Frontal cortex (tissue), 4 donors: ENCODE data around the gene CLASP1. TPM values are rescaled to one million over a fixed set of nuclear protein-coding genes. Genes with fewer than 3 reads are reported as not detected.
"Not testable (repeated sequence)": the region's sequence is repeated elsewhere in the genome, so short reads cannot be mapped to it uniquely, and the experiment has no call there.

Source experiments
- DNase-seq, 2 donors: peaks; one replicate each; pipeline ENCODE4 v3.0.0; 2012; ENCODE audit warnings: low spot score in 2 of 2
- FAIRE-seq: peaks from 2 replicates; lab custom pipeline; 2012; peaks lifted over from hg19 to GRCh38; lab: Jason Lieb, UNC
- total RNA-seq: library from RNA; depleted of rRNA; stranded (reverse); fragments of >200 nt; gene quantifications from one replicate; pipeline ENCODE4 v1.2.3, GENCODE V29; 2014
- donor health status: control.
- donor health status: control.
- donor health status: control.

CLASP1 gene
- total RNA-seq, 1 donor from 2014 or later, result 129 TPM

DNA sequence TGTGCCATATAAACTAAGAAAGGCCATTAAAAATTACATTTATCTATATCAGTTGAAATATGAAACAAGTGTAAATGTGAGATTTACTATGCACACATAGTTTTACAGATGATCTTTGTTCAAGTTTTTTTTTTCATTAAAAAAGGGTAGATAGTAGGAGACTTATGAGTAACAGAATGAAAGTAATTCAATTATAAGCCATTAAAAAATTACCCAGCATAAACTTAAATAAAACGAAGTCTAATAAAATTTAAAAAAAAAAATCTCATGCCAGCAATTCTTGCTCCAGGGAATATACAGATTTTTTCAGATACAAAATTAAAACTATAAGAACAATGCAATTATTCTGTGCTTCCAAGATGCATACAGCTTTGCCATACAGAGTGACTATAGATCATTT is 236.9 kb downstream of the CLASP1 start:
- DNase-seq (no peak), FAIRE-seq (no peak)

DNA sequence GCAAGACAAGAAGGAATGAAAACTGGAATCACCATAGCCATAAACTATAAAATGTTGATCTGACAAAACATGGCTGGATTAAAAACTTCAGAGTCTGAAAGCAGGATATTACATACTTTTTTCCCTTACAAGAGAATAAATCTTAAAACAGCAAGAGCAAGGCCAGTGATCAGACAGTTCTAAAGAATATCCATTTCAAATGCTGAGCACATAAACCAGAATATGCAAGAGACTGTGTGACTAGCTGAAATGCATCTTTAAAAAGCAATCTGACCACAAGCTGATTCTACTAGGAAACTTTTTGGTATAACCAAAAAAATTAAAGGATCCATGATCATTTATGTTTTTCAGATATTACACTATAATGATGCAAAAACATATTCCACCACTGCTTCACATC is 239.3 kb downstream of the CLASP1 start:
- no peak for FAIRE-seq
- no peak for DNase-seq

DNA sequence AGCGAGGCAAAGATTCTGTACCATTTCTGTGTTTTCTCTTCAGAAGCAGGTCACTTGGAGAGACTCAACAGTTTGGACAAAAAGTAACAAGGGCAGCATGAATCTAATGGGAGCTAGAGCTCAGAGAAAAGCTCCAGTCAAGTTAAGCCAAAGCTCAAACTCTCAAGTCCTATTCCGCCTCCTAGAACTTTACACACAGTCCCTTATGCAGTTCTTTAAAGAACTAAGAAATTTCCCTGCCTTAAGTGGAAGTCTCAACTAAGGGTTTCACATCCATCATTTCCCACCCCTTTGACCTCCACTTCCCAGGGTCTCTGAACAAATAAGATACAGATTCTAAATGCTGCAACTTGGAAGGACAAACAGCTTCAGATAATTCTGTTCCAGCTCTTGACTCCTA is 239.9 kb downstream of the CLASP1 start:
- no peak for FAIRE-seq
- no peak for DNase-seq

DNA sequence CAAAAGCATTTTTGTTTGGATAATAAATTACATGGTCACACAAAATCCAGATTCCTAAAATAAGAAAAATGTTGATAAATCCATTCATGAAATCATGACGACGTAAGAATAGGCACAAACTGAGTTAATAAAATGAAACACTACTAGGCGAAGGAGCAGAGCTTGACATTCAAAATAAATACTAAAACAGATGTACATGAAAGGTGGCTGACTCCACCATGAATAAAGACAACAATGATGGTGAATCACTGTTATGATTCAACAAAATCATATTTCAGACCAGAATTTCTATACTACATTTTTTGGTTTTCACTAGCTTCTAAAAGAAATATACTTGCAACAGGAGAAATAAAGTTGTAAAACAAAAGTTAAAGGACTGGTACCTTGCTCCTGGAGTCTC is 240.6 kb downstream of the CLASP1 start:
- FAIRE-seq, result no peak

DNA sequence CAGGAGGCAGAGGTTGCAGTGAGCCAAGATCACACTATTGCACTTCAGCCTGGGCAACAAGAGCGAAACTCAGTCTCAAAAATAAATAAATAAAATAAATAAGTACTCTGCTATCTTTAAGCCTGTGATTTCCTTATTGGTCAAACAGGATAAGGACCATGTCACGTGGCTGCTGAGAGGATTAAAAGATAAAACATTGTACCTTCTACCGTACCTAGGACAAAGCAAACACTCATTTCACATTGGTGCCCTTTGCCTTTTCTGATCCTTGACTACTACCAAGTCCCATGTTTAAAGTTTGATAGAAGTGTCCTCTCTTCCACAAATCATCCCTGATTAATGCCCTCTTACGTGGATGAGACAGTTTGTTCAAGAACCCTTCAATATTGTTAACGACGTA is 244.0 kb downstream of the CLASP1 start:
- DNase-seq, result no peak
- FAIRE-seq, result no peak

More for the DNA sequence above, 240.6 kb downstream of the CLASP1 start:
- DNase-seq, result no peak

DNA sequence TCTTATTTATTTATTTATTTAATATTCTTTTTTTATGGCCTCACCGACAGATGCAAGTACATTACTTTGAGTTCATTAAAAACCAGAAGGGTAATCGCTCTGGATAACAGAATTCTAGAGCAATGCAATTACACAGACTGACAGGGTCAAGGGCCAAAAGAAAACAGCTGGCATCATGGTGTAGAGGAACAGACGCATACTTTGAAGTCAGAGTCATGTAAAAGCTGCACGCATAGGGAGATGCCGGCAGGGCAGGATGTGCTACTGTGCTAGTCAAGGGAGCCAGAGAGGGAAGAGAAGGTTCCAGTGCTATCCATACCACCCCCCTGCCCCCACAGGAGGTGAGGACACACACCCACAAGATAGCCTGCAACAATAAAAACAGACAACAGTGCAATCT is 249.1 kb downstream of the CLASP1 start:
- FAIRE-seq (no peak), DNase-seq (no peak)

DNA sequence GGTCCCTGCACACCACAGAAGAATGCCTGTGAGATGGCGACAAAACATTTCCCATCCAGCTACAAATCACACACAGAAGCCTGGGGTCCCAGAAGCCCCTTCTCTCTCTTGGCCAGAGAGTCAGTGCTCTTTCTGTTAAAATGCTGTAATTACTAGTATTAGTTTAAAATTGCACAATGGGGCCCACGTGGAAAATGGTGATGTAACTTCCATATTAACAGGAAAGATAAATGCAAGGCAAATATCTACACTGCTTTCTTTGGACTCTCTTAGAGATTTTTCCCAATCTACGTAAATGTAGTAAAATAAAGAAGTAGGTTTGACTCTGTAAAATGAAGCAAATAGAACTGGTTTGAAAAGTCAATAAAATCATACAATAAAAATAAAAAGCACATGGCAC is 250.4 kb downstream of the CLASP1 start:
- DNase-seq, result no peak
- FAIRE-seq, result no peak

DNA sequence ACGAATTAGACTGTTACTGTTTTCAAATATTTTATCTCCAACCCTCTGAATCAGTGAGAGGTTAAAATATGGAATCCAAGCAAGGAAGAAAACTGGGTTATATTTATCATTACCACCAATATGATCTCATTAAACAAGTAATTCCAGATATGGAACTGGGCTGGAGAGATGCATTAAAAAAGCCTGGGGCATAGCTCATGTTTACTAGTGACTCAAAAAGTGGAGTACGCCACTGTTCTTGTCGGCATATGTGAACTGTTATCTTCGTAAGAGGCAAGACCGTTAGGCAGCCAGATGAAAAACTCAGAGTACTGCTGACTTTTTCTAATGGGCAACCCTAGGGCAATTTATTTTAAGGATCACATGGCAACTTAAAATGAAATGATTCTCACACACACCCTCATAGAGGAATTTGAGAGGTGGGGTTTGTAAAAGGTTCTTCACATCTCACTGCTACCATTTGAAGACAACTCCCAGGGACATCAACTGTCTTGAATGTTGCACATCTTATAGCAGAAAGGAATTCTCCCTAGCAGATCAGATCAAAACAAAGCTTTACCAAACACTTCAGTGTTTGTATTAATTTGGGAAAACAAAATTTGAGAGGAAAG is 259.1 kb downstream of the CLASP1 start:
- no peak for DNase-seq
- FAIRE-seq, result no peak

DNA sequence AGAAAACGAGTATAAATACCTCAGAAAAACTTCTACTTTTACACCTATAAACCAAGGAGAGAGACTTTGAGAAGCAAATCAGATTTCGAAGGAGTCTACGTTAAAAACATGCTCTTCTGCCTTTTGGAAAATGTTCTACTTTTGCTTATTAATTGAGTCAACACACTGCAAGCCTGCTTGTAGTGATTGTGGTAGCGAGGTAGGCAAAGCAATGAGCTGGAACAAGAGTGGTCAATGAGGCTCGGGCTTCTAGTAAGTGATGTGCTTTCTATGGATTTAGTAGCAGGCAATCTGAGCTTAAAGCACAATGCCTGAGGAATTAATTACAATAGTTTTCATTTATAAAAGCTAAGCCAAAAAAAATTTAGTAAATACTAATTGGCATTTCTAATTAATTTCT is 260.9 kb downstream of the CLASP1 start:
- DNase-seq (no peak), FAIRE-seq (no peak)

DNA sequence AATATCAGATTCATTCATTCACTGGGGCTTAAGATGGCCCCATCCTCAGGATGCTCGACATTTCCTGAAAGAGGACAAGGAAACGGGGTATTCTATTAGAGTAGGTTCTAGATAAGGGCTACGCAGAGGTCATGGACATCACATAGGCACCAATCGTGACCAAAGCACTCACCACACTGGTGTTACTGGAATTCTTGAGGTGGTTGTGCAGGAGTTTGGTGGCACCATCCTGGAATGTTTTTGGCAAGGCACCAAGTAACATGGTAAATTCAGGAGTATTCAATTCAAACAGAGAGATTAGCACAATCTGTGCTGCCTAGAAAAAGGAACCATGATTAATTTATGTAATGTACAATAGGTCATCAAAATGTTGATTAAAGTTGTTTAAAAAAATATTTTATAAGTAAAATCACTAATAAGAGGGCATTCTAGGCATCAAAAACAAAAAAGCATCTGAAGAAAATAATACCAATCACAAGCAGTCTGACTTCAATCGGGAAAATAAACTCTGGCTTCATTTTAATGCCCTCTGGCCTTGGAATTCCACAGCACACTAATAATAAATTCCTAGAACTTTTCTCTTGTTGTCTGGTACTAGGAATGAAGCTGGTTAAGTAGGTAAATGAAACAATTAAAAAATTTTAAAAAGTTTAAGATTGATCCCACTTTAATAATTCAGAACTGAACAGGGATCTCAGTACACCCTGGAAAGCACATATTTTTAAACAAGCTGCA is 261.5 kb downstream of the CLASP1 start:
- DNase-seq (no peak), FAIRE-seq (no peak)

DNA sequence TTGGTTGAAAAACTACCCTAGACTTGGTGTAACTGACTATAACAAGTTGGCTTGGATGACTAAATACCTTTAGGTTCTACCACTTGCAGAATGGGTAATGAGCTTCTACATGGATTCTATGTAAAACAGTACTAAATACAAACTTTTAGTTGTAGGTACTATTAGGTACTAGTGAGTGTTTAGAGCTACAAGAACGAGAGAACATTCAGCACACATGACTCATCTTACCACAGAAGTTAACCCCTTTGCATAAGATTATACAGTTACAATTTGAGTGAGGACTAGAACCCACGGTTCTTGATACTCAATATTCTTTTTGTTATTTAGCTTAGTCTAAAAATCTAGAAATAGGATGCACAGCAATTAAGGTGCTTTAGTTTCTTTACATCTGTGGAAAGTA is 262.6 kb downstream of the CLASP1 start:
- no peak for FAIRE-seq

DNA sequence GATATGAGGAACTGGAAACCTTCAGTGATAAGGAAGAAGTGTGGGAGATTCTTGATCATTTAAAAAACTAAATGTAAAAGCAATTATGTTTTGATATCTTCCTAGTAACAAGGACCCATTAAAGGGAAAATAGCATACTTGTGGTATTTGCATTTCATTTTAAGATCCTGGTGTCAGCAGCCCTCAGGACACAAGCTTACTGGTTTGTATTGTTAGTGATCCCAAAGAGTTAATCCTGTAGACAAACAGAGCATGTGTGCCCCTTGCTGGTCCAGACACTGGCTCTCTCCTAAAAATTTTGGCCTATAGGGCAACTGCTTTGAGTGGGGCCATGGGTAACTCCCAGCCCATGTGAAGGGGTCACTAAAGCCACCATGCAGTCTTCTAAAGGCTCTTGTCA is 263.2 kb downstream of the CLASP1 start:
- DNase-seq (no peak), FAIRE-seq (no peak)

More for the DNA sequence above, 262.6 kb downstream of the CLASP1 start:
- no peak for DNase-seq

DNA sequence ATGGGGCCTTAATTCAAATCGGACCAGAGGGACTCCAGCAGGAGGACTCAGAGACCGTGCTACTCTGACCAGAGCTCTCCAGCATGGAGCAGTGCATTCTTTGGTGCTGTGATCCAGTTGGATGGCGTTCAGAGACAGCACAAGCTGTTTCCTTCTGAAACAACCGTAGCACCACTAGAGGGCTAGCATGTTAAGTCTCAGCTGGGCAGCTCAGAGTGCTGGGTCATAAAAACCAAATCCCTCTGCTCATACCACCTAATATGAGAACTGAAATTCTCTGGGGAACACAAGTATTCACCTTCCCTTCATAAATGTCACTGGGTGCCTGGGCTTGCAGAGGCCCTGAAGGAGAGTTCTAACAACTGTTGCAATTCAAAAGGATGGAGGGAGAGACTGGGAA is 266.5 kb downstream of the CLASP1 start:
- DNase-seq, result no peak
- no peak for FAIRE-seq

DNA sequence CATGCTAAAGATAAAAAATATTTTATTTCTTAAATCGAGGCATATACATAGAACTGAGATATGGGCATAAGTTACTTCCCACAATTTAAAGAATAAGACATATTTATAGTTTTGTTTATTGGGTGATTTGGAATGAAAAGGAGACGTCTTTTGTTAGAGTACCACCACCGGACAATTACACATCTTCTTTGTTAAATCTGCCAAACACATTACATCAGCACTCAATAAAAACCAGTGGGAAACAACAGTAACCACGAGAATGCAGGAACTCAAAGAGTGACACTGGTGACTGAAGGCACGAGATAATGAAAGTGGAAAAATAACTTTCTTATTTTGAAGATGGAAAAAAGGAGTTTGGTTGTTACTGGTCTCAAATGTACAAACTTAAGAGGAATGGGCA is 271.6 kb downstream of the CLASP1 start:
- DNase-seq, result no peak
- peak; percentile 33 for FAIRE-seq

DNA sequence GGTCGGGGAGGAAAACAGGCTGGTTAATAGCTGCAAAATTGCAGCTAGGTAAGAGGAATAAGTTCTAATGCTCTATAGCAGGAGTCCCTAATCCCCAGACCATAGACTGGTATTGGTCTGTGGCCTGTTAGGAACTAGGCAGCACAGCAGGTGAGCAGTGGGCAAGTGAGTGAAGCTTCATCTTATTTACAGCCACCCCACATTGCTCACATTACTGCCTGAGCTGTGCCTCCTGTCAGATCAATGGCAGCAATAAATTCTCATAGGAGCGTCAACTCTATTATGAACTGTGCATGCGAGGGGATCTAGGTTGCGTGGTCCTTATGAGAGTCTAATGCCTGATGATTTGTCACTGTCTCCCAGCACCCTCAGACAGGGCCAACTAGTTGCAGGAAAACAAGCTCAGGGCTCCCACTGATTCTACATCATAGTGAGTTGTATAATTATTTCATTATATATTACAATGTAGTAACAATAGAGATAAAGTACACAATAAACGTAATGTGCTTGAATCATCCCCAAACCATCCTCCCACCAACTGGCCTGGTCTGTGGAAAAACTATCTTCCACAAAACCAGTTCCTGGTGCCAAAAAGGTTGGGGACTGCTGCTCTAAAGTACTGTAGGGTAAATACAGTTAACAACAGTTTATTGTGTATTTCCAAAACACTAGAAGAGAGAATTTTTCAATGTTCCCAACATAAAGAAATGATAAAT is 272.6 kb downstream of the CLASP1 start:
- FAIRE-seq, result no peak
- DNase-seq, result no peak

DNA sequence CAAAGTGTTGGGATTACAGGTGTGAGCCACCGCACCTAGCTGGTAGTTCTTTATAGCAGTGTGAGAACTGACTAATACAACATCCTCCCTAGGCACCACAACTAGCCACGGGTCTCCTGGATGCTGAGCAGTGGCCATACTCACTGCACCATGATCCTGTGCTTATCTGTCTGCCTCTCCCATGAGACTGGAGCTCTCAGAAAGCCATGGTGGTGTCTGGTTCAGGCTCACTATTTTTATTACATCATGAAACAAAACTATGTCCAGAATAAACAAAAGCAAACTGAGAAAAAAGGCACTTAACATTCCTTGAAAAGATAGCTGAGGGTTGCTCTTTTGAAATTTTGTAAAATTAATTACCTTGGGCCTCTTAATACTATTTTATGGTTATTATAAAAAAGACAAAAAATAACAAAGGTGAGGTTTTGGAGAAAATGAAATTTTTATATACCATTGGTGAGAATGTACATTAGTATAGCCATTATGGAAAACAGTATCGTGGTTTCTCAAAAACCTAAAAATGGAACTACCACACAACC is 273.6 kb downstream of the CLASP1 start:
- DNase-seq (no peak), FAIRE-seq (no peak)

DNA sequence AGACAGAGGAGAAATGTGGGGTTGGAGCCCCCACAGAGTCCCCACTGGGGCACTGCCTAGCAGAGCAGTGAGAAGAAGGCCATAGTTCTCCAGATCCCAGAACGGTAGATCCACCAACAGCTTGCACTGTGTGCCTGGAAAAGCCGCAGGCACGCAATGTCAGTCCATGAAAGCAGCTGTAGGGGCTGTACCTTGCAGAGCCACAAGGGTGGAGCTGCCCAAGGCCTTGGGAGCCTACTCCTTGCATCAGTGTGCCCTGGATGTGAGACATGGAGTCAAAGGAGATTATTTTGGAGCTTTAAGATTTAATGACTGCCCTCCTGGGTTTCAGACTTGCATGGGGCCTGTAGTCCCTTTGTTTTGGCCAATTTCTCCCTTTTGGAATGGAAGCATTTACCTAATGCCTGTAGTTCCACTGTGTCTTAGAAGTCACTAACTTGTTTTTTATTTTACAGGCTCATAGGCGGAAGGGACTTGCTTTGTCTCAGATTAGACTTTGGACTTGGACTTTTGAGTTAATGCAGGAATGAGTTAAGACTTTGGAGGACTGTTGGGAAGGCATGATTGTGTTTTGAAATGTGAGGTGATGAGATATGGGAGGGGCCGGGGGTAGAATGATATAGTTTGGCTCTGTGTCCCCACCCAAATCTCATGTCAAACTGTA is 274.7 kb downstream of the CLASP1 start:
- DNase-seq, FAIRE-seq: not testable (repeated sequence)

DNA sequence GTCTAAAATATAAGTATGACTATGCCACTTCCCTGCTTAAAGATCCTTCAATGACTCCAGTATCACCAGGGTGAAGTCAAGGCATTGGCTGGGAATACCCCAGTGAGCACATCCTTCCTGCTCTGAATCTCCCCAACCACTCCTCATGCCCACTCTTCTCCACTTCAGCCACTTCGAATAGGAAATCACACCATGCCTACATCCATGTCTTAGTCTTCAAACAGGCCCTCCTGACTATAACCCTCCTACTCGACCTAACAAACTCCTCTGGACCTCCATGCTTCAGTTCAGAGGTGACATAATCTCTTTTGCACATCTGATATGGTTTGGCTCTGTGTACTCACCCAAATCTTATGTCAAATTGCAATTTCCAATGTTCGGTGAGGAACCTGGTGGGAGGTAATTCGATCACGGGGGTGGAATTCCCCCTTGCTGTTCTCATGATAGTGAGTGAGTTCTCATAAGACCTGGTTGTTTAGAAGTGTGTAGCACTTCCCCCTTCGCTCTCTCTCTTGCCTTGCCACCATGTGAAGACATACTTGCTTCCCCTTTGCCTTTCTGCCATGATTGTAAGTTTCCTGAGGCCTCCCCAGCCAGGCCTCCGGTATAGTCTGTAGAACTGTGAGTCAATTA is 276.4 kb downstream of the CLASP1 start:
- no peak for FAIRE-seq
- DNase-seq, result no peak

DNA sequence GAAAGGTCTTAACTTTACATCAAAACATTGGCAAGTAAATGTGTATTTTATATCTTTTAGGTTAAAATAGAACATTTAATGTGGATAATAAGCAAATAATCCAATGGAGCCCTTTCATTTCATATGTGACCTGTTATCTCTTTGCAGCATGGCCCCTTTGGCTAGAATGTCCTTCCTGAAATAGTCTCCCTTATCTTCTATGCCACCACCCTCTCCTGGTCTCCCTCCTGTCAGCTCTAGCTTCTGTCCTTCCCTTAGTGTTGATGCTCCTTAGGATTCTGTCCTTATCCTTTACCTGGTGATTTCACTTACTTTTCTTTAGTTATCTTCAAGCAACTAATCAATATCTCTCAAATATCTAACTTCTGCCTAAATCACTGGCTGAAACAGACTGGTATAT is 277.2 kb downstream of the CLASP1 start:
- DNase-seq (no peak), FAIRE-seq (no peak)

DNA sequence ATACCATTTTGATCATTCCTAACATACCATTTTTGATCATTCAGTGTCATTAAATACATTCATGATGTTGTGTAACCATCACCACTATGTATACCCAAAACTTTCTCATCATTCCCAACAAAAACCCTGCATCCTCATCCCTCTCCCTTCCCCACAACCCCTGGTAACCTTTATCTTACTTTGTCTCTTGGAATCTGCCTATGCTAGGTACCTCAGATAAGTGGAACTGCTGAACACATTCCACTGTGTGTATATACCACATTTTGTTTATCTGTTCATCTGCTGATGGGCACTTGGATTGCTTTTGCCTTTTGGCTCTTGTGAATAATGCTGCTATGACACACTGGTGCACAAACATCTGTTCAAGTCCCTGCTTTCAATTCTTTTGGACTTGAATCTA is 280.4 kb downstream of the CLASP1 start:
- no peak for FAIRE-seq
- DNase-seq, result no peak
